Liver (tissue), 9 donors: Measurements from ENCODE around the gene GABRB1. TPM values are rescaled to one million over a fixed set of nuclear protein-coding genes. Genes with fewer than 3 reads are reported as not detected.

Experiments
- DNase-seq: peaks from one replicate; pipeline ENCODE4 v3.0.0-alpha.2; 2017; ENCODE audit warnings: low spot score
- H3K27ac ChIP-seq, 2 donors: one replicate each; pipeline ENCODE4 v1.7.0; 2013; ENCODE audit warnings: inconsistent platforms in 2 of 2, low read length in 2 of 2, control low read depth in 1 of 2, low read depth in 1 of 2, mild to moderate bottlenecking in 1 of 2
- H3K27me3 ChIP-seq, 4 donors: one replicate each; pipeline versions ENCODE4 v1.6.1 to v1.7.0; 2013; ENCODE audit warnings: low read length in 3 of 4, inconsistent platforms in 1 of 4, mild to moderate bottlenecking in 1 of 4, moderate library complexity in 1 of 4; ENCODE audit not compliant: control insufficient read depth in 4 of 4, insufficient read depth in 4 of 4
- H3K36me3 ChIP-seq, 4 donors: one replicate each; pipeline versions ENCODE4 v1.6.1 to v1.7.0; 2013; ENCODE audit warnings: low read length in 3 of 4, mild to moderate bottlenecking in 3 of 4, low read depth in 1 of 4, moderate library complexity in 1 of 4; ENCODE audit not compliant: control insufficient read depth in 4 of 4, insufficient read depth in 3 of 4
- H3K4me1 ChIP-seq, 4 donors: one replicate each; pipeline versions ENCODE4 v1.6.1 to v1.7.0; 2013; ENCODE audit warnings: low read length in 3 of 4, mild to moderate bottlenecking in 3 of 4, moderate library complexity in 1 of 4; ENCODE audit not compliant: control insufficient read depth in 4 of 4, insufficient read depth in 4 of 4
- H3K4me3 ChIP-seq, 3 donors: one replicate each; pipeline versions ENCODE4 v1.6.1 to v1.7.0; 2013; ENCODE audit warnings: low read length in 3 of 3, control low read depth in 1 of 3, low read depth in 1 of 3, mild to moderate bottlenecking in 1 of 3
- H3K9ac ChIP-seq, 2 donors: one replicate each; pipeline ENCODE4 v1.7.0; 2013; ENCODE audit warnings: low read length in 2 of 2, mild to moderate bottlenecking in 2 of 2, moderate library complexity in 2 of 2, control low read depth in 1 of 2, low read depth in 1 of 2
- H3K9me3 ChIP-seq, 4 donors: one replicate each; pipeline versions ENCODE4 v1.6.1 to v1.7.0; 2013; ENCODE audit warnings: low read length in 3 of 4; ENCODE audit not compliant: control insufficient read depth in 4 of 4
- ATF3 ChIP-seq: IDR thresholded peaks from 2 replicates; pipeline ENCODE4 v1.6.1; 2016; ENCODE audit warnings: antibody characterized with exemption
- CTCF ChIP-seq: fragments of 150-350 bp; IDR thresholded peaks from 2 replicates; pipeline ENCODE4 v1.5.1; 2017; ENCODE audit warnings: improper control_type of control experiment, low read depth, low read length; ENCODE audit not compliant: missing input control
- EGR1 ChIP-seq, 2 donors: IDR thresholded peaks; 2 replicates each; pipeline ENCODE4 v1.6.1; 2016 to 2018; ENCODE audit warnings: antibody characterized with exemption in 2 of 2, low read depth in 2 of 2
- FOXA1 ChIP-seq: IDR thresholded peaks from 2 replicates; pipeline ENCODE4 v1.6.1; 2016; ENCODE audit warnings: antibody characterized with exemption
- FOXA2 ChIP-seq: IDR thresholded peaks from 2 replicates; pipeline ENCODE4 v1.6.1; 2016; ENCODE audit warnings: antibody characterized with exemption
- GABPA ChIP-seq, 2 donors: IDR thresholded peaks in 1 of 2; conservative IDR thresholded peaks in 1 of 2; 2 replicates each; pipeline ENCODE4 v1.6.1; 2016; ENCODE audit warnings: antibody characterized with exemption in 2 of 2, mild to moderate bottlenecking in 1 of 2, moderate library complexity in 1 of 2
- HNF4A ChIP-seq, 2 donors: conservative IDR thresholded peaks; 2 replicates each; pipeline ENCODE4 v1.6.1; 2016; ENCODE audit warnings: antibody characterized with exemption in 2 of 2, mild to moderate bottlenecking in 2 of 2
- HNF4G ChIP-seq: IDR thresholded peaks from 2 replicates; pipeline ENCODE4 v1.6.1; 2016; ENCODE audit warnings: antibody characterized with exemption
- JUND ChIP-seq, 2 donors: IDR thresholded peaks; 2 replicates each; pipeline ENCODE4 v1.6.1; 2016; ENCODE audit warnings: antibody characterized with exemption in 2 of 2
- MAX ChIP-seq: IDR thresholded peaks from 2 replicates; pipeline ENCODE4 v1.6.1; 2016; ENCODE audit warnings: antibody characterized with exemption
- NR2F2 ChIP-seq: IDR thresholded peaks from 2 replicates; pipeline ENCODE4 v1.6.1; 2016; ENCODE audit warnings: antibody characterized with exemption
- RAD21 ChIP-seq, 2 donors: IDR thresholded peaks; 2 replicates each; pipeline ENCODE4 v1.6.1; 2016; ENCODE audit warnings: antibody characterized with exemption in 2 of 2, mild to moderate bottlenecking in 2 of 2
- REST ChIP-seq: IDR thresholded peaks from 2 replicates; pipeline ENCODE4 v1.6.1; 2016; ENCODE audit warnings: antibody characterized with exemption, mild to moderate bottlenecking
- RXRA ChIP-seq, 2 donors: IDR thresholded peaks; 2 replicates each; pipeline ENCODE4 v1.6.1; 2017 to 2018; ENCODE audit warnings: antibody characterized with exemption in 2 of 2, mild to moderate bottlenecking in 1 of 2
- SP1 ChIP-seq: IDR thresholded peaks from 2 replicates; pipeline ENCODE4 v1.6.1; 2018; ENCODE audit warnings: antibody characterized with exemption, mild to moderate bottlenecking
- TAF1 ChIP-seq: conservative IDR thresholded peaks from 2 replicates; pipeline ENCODE4 v1.6.1; 2016; ENCODE audit warnings: antibody characterized with exemption, mild to moderate bottlenecking
- YY1 ChIP-seq: IDR thresholded peaks from 2 replicates; pipeline ENCODE4 v1.6.1; 2016; ENCODE audit warnings: antibody characterized with exemption, mild to moderate bottlenecking
- ZBTB33 ChIP-seq: IDR thresholded peaks from 2 replicates; pipeline ENCODE4 v1.6.1; 2016; ENCODE audit warnings: antibody characterized with exemption
- WGBS: extraction: QIAGEN DNeasy Blood & Tissue Kit; methylation state at CpG from one replicate; pipeline ENCODE4 v1.1.7; 2013; 5-methylcytosine and 5-hydroxymethylcytosine counted together
- polyA plus RNA-seq, 2 donors: library from polyadenylated mRNA; stranded (reverse) in 1 of 2; unstranded in 1 of 2; fragments of 200-250 nt in 1 of 2; fragments of >200 nt in 1 of 2; fragmentation: Nextera tagmentation in 1 of 2; extraction: Ambion mirVana in 1 of 2; gene quantifications; one replicate each; pipeline versions ENCODE4 v1.2.1 to v1.2.3, GENCODE V29; 2013 to 2015
- total RNA-seq, 2 donors: library from RNA; depleted of rRNA; stranded (reverse); fragments of >200 nt; gene quantifications; one replicate each; pipeline ENCODE4 v1.2.3, GENCODE V29; 2014
- donor health status: healthy.
- donor health status: healthy.
- donor health status: healthy.
- donor health status: healthy.
- donor health status: healthy.

GABRB1 gene
- total and polyA plus RNA-seq, 4 donors: 0.17 to 1.3 TPM; not detected in 2

GRCh38 chr4:46992338-46992737 lies 39.0 kb upstream of the GABRB1 start:
- 18% methylated on average over 9 of the region's 9 CpGs for WGBS
- no peak overlapping the region for H3K9ac ChIP-seq

More at GRCh38 chr4:46992338-46992737, 39.0 kb upstream of the GABRB1 start:
- H3K9me3 ChIP-seq: no peaks in the 10 kb centered on the region
- no peak overlapping the region for H3K27ac ChIP-seq
- H3K36me3 ChIP-seq: no peaks in the 10 kb centered on the region
- TF ChIP-seq RXRA (IDR thresholded peaks at IDR 0.05) (no peak), TAF1 (no peak), CTCF (no peak), GABPA (IDR thresholded peaks at IDR 0.05 in 1 of 2, conservative IDR thresholded peaks at IDR 0.05 in 1 of 2) (no peak), REST (no peak), ZBTB33 (no peak), FOXA2 (no peak), EGR1 (IDR thresholded peaks at IDR 0.05; ENCODE audit: low read depth in 2 of 2) (no peak), JUND (IDR thresholded peaks at IDR 0.05) (no peak), ATF3 (no peak), FOXA1 (no peak), HNF4A (conservative IDR thresholded peaks at IDR 0.05) (no peak), RAD21 (IDR thresholded peaks at IDR 0.05) (no peak), YY1 (no peak), NR2F2 (no peak), MAX (no peak), SP1 (no peak), HNF4G (no peak)
- no peak for DNase-seq
- peaks cover 2 to 10% (median 7%) of the 10 kb centered on the region in 4 donors for H3K27me3 ChIP-seq
- H3K4me3 ChIP-seq: no peak overlapping the region
- peaks cover 8 to 15% (median 11%) of the 10 kb centered on the region in 4 donors for H3K4me1 ChIP-seq
